Omental fat pad (tissue), 4 donors: ENCODE measurements around the gene BRD4. TPM values are rescaled to one million over a fixed set of nuclear protein-coding genes. Genes with fewer than 3 reads are reported as not detected.

Experiments
- ATAC-seq: fragments of 150-250 bp; one replicate; pipeline ENCODE4 v1.9.1; 2016; ENCODE audit warnings: mild to moderate bottlenecking, moderate library complexity; ENCODE audit not compliant: low FRiP score
- DNase-seq: peaks from one replicate; pipeline ENCODE4 v3.0.0-alpha.2; 2019; ENCODE audit warnings: low spot score
- total RNA-seq, 4 donors: library from RNA; depleted of rRNA; stranded (reverse); fragments of >200 nt; gene quantifications; one replicate each; pipeline ENCODE4 v1.1.0, GENCODE V29; 2016
- TF ChIP-seq, protein P1 (sequence below), 3 donors: fragments of 450-650 bp; IDR thresholded peaks; one replicate each; pipeline ENCODE4 v1.5.1; 2016 to 2017; ENCODE audit warnings: antibody characterized with exemption in 3 of 3, mild to moderate bottlenecking in 3 of 3, moderate library complexity in 2 of 3

Gene BRD4
- total RNA-seq, 4 donors from 2014 or later: 22.6 to 49.1 (median 30.1) TPM

DNA sequence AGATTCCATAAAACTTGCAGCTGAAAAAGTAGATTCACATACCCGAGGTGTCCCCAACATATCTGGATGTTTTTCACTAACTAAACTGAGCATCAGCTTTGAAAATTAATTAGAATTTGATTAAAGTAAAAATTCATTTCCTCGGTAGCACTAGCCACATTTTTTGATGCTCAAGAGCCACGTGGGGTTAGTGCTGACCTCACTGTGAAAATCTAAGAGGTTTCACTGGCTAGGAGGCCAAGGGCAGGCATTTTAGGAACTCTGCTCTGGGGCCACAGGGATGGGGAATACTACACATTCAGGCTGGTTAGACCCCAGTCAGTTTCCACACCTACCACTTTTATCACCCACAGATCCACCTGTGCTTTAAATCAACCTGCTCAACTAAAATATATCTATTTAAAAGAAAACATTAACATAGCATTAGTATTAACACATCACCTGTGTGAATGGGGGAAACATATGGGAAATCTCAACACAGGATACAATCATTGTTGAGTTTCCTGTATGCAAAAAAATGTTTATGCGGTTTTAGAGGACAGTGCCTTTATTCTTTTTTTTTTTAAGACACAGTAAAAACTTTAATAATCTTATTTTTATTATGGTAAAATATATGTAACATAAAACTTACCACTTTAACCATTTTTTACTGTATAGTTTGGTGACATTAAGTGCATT lies 45.5 kb downstream of the BRD4 start:
- no peak for ATAC-seq
- TF ChIP-seq, protein P1, sequence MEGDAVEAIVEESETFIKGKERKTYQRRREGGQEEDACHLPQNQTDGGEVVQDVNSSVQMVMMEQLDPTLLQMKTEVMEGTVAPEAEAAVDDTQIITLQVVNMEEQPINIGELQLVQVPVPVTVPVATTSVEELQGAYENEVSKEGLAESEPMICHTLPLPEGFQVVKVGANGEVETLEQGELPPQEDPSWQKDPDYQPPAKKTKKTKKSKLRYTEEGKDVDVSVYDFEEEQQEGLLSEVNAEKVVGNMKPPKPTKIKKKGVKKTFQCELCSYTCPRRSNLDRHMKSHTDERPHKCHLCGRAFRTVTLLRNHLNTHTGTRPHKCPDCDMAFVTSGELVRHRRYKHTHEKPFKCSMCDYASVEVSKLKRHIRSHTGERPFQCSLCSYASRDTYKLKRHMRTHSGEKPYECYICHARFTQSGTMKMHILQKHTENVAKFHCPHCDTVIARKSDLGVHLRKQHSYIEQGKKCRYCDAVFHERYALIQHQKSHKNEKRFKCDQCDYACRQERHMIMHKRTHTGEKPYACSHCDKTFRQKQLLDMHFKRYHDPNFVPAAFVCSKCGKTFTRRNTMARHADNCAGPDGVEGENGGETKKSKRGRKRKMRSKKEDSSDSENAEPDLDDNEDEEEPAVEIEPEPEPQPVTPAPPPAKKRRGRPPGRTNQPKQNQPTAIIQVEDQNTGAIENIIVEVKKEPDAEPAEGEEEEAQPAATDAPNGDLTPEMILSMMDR (IDR thresholded peaks at IDR 0.05): no peak
- DNase-seq: no peak

DNA sequence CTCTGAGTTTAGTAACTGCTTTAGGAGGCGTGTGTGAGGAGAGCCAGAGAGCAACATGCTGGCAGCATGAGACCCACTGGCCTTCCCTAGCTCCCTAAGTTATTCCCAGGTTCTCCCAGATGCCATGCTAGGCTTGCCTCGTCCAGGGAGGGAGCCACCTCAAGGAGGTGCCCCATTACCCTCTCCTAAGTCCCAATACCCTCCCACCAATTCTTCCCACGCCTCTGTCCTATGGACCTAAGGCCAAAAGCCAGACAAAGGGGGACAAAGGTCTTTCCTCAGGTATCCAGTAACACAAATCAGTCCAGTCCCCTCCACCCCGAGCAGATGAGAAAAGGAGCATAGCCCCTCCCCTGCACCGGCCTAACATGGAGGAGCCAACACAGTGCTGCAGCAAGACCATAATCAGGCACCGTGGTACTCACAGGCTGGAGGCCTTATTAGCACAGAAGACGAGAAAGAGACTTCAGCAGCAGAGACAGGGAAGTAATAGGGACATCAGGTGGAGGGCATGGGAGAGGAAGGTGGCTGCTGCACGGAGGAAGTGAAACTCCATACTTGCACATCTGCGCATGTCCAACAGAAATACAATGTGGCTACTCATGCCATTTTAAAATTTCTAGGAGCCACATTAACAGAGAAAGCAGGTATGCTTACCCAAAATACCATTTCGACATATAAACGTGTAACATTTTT lies 46.3 kb downstream of the BRD4 start:
- no peak for ATAC-seq
- no peak for DNase-seq
- TF ChIP-seq, protein P1 (IDR thresholded peaks at IDR 0.05): no peak

DNA sequence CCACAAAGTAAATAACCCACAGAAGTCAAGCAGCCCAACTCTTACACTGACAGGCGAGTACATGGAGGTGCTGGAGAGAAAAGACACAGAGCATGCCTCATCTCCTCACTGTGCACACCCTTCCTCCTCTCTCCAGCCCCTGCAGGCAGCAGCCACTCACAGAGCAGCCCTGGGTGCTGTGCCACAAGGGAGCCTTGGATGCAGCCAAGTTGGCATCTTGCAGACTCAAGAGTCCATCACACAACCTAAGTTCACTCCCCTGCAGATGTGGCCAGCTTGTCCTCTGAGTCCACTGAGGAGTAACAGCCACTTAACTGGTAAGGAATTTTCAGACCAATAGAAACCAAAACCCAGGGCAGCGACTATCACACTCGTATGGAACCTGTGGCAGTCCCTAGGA lies 47.4 kb downstream of the BRD4 start:
- DNase-seq (no peak), ATAC-seq (no peak)
- TF ChIP-seq, protein P1 (IDR thresholded peaks at IDR 0.05): no peak

DNA sequence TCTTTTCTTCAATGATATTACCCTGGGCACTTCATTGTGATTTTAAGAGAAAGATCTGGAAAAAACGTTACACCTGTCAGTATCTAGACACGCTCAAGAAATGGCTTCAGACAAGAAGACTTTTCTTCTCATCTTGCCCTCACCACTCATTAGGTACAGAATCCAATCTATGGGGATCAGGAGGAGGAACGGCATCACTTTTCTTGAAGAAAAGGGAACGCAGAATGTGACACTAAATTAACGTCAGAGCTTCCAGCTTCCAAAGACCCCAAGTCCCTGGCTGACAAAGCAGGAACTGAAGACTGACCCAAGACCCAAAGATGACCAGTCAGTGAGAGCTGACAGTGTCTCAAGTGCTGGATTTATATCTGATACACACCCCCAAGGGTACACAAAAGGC lies 48.2 kb downstream of the BRD4 start:
- TF ChIP-seq, protein P1 (IDR thresholded peaks at IDR 0.05): no peak
- ATAC-seq: no peak
- no peak for DNase-seq

DNA sequence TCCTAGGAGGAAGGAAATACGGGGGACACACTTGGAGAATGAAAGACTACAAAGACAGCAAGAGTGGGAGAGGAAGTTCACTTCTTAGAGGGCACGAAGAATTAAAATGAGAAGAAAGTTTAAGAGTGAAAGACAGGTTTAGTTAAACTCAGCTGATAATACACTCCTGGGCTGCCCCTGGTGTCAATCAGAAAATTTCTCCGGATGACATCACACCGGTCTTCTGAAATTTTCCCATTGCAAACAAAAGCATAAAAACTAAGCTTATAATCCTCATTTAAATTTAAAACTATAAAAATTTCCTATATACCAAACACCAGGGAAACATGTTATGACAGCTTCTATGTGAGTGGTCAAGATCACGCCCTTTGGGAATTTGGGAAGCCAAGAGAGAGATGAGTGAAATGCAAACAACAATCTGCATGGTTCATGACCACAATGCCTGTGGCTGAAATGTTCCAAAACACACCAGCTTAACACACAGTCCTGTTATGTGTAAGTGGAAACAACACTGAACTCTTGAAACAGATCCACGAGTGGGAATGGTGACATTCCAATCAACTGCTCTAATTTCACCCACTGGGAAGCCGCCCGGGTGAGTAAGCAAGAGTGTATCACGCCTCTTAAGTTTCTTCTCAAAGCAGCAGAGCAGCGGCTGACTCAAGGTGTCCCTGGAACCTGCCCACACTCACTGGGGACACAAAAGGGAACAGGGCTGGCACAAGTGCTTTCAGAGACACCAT lies 49.0 kb downstream of the BRD4 start:
- TF ChIP-seq, protein P1 (IDR thresholded peaks at IDR 0.05): no peak
- ATAC-seq: no peak
- DNase-seq: no peak

DNA sequence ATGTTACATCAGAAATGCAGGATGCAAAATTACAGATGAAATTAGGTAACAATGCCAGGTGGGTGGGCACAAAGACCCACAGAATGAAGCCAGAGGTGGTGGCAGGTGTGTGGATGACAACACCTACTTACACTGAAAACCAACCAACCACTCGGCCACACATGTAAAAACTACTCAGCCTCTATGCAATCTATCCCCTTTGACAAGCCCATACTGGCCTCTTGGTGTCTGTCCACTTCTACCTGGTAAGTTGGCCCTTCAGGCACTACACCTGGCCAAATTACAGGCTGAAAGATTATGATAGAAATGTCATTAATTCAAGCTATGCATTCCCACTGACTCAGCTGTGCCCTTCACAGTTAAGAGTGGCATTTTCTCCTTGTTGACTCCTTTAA lies 50.0 kb downstream of the BRD4 start:
- ATAC-seq (no peak), DNase-seq (no peak)
- TF ChIP-seq, protein P1 (IDR thresholded peaks at IDR 0.05): no peak
